Rectal smooth muscle tissue (tissue), 1 donor: Measurements from ENCODE around the gene GNAL.
"Not testable (repeated sequence)": the region's sequence is repeated elsewhere in the genome, so short reads cannot be mapped to it uniquely, and the experiment has no call there.

ENCODE experiments used
- H3K27ac ChIP-seq: one replicate; pipeline ENCODE4 v1.7.0; 2013; ENCODE audit warnings: low read depth, low read length, inconsistent platforms
- H3K27me3 ChIP-seq: one replicate; pipeline ENCODE4 v1.7.0; 2013; ENCODE audit warnings: low read length; ENCODE audit not compliant: control insufficient read depth, insufficient read depth
- H3K36me3 ChIP-seq: one replicate; pipeline ENCODE4 v1.7.0; 2013; ENCODE audit warnings: low read length; ENCODE audit not compliant: control insufficient read depth, insufficient read depth
- H3K4me1 ChIP-seq: one replicate; pipeline ENCODE4 v1.7.0; 2013; ENCODE audit warnings: low read length; ENCODE audit not compliant: control insufficient read depth, insufficient read depth
- H3K4me3 ChIP-seq: one replicate; pipeline ENCODE4 v1.7.0; 2013; ENCODE audit warnings: low read length
- H3K9ac ChIP-seq: one replicate; pipeline ENCODE4 v1.7.0; 2013; ENCODE audit warnings: low read length

The GNAL gene

DNA sequence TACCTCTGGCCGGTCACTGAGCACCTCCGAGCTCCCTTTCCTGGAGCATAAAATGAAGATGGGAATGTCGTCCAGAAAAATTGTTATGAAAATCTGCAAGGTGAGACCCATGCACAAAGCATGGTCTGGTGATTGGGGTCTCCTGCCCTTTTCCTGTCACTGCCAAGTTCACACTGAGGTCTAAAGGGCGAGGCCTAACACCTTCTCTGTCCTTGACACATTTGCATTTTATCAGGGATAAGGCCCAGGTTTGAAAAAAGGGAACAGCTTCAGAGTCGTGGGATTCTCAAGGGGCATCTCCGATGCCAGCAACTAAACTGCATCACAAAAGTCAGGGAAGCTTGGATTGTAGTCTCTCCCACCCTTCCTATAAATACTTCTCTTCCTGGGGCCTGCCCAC is 24.7 kb downstream of the GNAL start:
- Histone ChIP-seq H3K9ac (no peak overlapping the region), H3K36me3 (no peaks in the 10 kb centered on the region), H3K4me1 (no peaks in the 10 kb centered on the region), H3K27ac (no peak overlapping the region), H3K4me3 (no peak overlapping the region), H3K27me3 (no peaks in the 10 kb centered on the region)

DNA sequence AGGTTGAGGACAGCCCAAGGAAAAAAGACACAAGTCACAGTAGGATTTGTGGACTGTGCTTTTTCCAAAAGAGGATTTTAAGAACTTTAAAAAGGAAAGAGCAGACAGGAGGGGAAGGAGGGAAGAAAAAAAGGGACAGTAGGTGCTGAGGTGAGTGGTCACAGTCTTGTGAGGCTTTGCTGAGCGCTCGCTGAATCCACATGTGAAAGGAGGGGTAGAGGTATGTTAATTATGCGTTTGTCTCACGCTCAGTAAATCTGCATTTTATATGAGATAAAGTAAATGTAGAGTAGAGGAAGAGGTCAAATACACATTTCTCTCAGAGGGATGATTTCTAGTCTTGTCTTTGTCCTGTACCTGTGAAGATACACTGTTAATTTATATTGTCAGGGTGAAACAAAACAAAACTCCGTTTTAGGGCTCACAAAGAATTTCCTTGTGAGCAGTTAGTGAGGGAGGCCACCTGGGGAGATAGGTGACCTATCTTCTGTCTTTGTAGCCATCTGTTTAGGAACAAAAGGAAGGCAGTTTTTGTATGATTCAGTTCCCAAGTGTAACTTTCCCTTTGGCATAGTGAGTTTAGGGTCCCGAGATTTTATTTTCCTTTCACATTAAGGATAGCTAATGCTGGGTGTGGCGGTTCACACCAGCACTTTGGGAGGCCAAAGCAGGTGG is 25.3 kb downstream of the GNAL start:
- H3K4me3 ChIP-seq = no peak overlapping the region
- H3K27ac ChIP-seq = no peak overlapping the region
- H3K4me1 ChIP-seq = no peaks in the 10 kb centered on the region
- no peaks in the 10 kb centered on the region for H3K36me3 ChIP-seq
- H3K27me3 ChIP-seq = no peaks in the 10 kb centered on the region
- no peak overlapping the region for H3K9ac ChIP-seq

DNA sequence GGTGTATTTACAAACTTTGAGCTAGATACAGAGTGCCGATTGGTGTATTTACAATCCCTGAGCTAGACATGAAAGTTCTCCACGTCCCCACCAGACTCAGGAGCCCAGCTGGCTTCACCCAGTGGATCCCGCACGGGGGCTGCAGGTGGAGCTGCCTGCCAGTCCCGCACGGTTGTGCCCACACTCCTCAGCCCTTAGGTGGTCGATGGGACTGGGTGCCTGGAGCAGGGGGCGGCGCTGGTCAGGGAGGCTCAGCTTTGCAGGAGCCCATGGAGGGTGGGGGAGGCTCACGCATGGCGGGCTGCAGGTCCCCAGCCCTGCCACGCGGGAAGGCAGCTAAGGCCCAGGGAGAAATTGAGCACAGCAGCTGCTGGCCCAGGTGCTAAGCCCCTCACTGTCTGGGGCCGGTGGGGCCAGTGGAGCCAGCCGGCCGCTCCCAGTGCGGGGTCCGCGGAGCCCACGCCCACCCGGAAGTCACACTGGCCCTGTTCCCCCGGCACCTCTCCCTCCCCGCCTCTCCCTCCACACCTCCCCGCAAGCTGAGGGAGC is 27.8 kb downstream of the GNAL start:
- H3K9ac ChIP-seq, H3K27me3 ChIP-seq, H3K27ac ChIP-seq, H3K4me3 ChIP-seq, H3K36me3 ChIP-seq, H3K4me1 ChIP-seq: not testable (repeated sequence)

DNA sequence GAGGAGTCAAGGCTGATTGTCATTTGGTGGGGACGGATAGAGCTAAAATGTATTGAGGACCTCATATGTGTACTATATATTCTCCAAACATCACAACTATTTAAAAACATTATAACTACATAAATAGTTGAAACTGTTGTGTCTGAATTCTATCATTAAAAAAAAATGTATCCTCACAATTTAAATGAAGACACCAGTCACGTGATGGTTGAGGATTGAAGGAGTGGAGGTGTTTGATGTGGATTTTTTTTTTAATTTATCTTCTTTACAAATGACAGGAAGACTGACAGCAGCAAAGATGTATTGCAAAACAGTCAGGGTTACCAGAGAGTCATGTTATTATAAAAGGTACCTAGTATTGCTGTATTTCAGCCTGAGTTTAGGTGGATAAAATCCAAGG is 30.0 kb downstream of the GNAL start:
- no peaks in the 10 kb centered on the region for H3K4me1 ChIP-seq
- no peaks in the 10 kb centered on the region for H3K36me3 ChIP-seq
- H3K9ac ChIP-seq = no peak overlapping the region
- H3K27ac ChIP-seq = no peak overlapping the region
- no peak overlapping the region for H3K4me3 ChIP-seq
- no peaks in the 10 kb centered on the region for H3K27me3 ChIP-seq

DNA sequence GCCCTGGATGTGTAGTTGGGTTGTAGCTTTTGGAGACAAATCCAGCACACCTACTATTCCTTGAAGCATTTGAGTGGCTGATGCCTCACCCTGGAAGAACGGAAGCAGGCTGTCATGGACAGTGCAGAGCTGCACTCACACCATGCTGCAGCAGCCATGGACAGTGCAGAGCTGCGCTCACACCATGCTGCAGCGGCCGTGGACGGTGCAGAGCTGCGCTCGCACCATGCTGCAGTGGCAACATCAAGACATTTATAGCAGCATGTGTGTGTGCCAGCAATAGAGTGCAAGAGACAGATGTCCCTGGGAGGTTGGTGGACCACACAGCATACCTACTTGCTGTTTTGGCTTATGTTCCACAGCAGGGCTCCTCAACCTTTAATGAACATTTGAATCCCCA is 30.6 kb downstream of the GNAL start:
- H3K36me3 ChIP-seq = no peaks in the 10 kb centered on the region
- H3K4me3 ChIP-seq = no peak overlapping the region
- no peak overlapping the region for H3K27ac ChIP-seq
- H3K9ac ChIP-seq = no peak overlapping the region
- H3K4me1 ChIP-seq = no peaks in the 10 kb centered on the region
- no peaks in the 10 kb centered on the region for H3K27me3 ChIP-seq

DNA sequence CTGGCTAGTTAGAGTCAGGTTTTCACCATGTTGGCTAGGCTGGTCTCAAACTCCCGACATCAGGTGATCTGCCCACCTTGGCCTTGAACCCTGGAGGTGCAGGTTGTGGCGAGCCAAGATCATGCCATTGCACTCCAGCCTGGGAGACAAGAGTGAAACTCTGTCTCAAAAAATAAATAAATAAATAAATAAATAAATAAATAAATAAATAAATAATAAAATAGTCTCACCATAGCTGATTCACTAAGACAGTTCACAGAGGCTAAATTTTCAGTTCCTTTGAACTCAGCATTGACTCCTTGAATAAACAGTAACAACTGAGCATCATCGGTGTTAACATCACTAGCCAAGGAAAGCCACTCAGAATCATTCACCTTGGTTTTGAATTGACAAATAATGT is 32.7 kb downstream of the GNAL start:
- H3K36me3 ChIP-seq = no peaks in the 10 kb centered on the region
- no peak overlapping the region for H3K27ac ChIP-seq
- no peaks in the 10 kb centered on the region for H3K27me3 ChIP-seq
- no peaks in the 10 kb centered on the region for H3K4me1 ChIP-seq
- H3K9ac ChIP-seq = no peak overlapping the region
- H3K4me3 ChIP-seq = no peak overlapping the region

DNA sequence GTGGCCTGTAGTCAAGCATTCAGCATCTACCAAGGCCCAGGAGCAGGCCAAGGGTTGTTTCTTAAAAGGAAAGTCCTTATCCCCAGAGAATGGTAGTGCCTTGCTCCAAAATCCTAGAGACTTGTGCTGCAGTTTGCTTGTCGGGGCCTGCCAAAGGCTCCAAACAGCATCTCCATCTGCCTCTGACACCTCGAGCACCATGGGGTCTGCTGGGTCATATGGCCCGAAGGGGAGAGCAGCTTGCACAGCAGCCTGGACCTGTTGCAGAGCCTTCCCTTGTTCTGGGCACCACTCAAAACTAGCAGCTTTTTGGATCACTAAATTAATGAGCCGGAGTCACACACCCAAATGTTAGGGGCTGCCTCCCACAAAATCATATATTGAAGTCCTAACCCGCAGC is 35.7 kb downstream of the GNAL start:
- H3K36me3 ChIP-seq = no peaks in the 10 kb centered on the region
- H3K4me1 ChIP-seq = no peaks in the 10 kb centered on the region
- H3K9ac ChIP-seq = no peak overlapping the region
- H3K27me3 ChIP-seq = no peaks in the 10 kb centered on the region
- H3K27ac ChIP-seq = no peak overlapping the region
- no peak overlapping the region for H3K4me3 ChIP-seq

DNA sequence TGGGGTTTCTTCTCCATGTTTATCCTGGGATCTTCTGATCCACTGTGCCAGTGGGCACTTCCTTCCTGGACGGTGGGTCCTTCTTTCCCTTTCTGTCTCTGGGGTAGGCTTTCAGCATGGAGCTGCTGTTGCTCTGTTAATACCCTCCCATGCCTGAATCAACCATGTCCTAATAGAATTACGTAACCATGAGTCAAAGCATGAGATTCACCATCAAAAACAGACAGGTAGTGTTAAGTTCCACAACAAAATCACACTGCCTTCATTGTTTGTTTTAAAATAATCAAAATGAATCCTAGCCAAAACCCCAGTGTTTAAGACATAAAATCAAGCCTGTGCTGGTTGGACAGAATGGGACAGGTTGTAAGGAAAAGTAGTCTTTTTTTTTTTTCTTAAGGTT is 37.5 kb downstream of the GNAL start:
- H3K36me3 ChIP-seq = no peaks in the 10 kb centered on the region
- no peaks in the 10 kb centered on the region for H3K4me1 ChIP-seq
- no peak overlapping the region for H3K27ac ChIP-seq
- H3K4me3 ChIP-seq = no peak overlapping the region
- H3K27me3 ChIP-seq = no peaks in the 10 kb centered on the region
- H3K9ac ChIP-seq = no peak overlapping the region

DNA sequence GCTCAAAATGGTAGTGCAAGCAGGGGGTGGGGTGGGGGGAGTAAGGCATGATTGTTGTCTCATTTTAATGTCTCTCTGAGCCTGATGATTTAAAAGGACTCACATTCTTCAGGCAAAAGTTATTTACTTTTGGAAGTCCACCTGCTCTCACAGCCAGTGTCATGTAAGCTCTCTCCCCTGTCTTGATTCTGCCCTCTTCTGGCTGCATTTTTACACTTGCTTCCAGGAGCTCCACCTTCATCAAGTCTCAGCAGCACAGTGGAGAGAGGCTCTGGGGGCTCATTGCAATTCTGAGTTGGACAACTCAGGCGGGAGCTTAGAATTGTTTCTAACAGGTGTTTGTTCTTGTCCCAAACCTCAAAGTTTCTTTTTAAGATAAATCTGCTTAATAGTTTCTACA is 39.2 kb downstream of the GNAL start:
- no peaks in the 10 kb centered on the region for H3K4me1 ChIP-seq
- H3K4me3 ChIP-seq = no peak overlapping the region
- H3K9ac ChIP-seq = no peak overlapping the region
- no peaks in the 10 kb centered on the region for H3K27me3 ChIP-seq
- no peaks in the 10 kb centered on the region for H3K36me3 ChIP-seq
- no peak overlapping the region for H3K27ac ChIP-seq

DNA sequence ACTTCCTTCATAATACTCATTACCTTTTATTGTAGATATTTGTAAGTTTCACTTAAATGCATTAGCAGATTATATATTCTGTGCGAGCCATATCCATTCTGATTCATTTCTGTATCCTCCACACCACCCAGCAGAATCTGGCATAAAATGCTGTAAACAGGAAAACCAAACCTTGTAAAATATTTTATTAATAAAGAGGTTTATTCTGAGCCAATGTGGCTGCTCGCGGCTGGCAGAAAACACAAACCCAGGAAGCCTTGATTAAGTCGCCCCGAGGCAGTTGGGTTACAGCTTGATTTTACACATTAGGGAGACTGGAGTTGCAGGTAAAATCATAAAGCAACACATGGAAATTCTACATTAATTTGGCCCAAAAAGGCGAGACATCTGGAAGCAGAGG is 40.5 kb downstream of the GNAL start:
- no peak overlapping the region for H3K9ac ChIP-seq
- no peaks in the 10 kb centered on the region for H3K36me3 ChIP-seq
- no peak overlapping the region for H3K27ac ChIP-seq

DNA sequence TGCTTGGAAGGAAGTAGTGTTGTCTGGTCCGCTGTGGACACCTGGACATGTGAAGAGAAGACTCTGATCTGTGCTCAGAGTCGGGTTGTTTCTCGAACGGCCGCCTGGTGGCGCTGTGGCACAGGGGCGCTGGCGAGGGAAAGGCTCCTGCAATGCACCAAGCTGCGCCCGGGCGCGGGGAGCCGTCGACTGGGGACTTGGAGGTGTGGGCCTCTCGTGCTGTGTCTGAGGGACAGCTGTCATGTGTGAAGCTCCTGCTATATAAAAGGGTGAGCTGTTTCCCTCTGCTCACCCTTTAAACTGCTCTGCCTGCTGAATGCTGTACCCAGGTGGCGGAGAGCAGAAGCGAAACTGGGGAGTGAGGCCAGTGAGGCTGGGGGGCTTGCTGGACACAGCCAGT is 44.0 kb downstream of the GNAL start:
- H3K27me3 ChIP-seq = no peaks in the 10 kb centered on the region
- no peak overlapping the region for H3K9ac ChIP-seq
- H3K27ac ChIP-seq = no peak overlapping the region
- H3K36me3 ChIP-seq = no peaks in the 10 kb centered on the region
- no peaks in the 10 kb centered on the region for H3K4me1 ChIP-seq
- H3K4me3 ChIP-seq = no peak overlapping the region

More for the DNA sequence above, 40.5 kb downstream of the GNAL start:
- no peak overlapping the region for H3K4me3 ChIP-seq
- no peaks in the 10 kb centered on the region for H3K27me3 ChIP-seq
- H3K4me1 ChIP-seq = no peaks in the 10 kb centered on the region

DNA sequence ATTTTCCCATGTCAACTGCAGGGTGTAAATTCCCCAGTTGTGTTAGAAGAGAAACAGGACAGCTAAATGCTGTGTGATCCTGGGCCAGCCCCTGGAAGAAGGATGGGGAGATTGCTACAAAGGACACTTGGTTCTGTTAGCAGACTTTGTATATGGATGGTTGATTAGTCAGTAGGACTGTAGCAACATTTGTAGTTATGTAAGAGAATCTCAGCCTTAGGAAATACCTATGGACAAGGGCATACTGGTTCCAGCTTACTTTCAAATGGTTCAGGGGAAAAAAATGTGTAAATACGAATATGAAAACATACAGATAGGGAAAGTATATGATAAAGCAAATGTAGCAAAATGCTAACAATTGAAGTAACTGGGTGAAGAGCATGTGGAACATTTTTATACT is 47.6 kb downstream of the GNAL start:
- Histone ChIP-seq H3K27me3 (no peaks in the 10 kb centered on the region), H3K4me1 (no peaks in the 10 kb centered on the region), H3K36me3 (no peaks in the 10 kb centered on the region), H3K4me3 (no peak overlapping the region), H3K27ac (no peak overlapping the region), H3K9ac (no peak overlapping the region)

DNA sequence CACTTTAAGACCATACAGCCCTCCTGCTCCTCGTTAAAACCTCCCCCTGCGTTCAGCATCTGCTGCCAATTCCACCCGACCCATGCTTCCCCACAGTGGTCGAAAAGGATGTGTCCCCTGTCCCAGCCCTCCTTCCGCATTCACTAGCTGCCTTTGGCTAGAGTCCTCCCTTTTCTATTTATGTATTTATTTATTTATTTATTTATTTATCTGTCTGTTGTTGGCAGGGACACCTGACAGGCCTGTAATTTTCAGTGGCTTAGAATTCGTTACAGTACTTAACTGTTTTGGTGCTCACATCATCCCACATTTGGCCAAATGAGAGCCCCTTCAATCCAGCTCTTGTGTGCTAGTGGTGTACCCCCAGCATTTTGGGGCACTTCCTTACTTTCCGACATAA is 50.8 kb downstream of the GNAL start:
- Histone ChIP-seq H3K9ac (no peak overlapping the region), H3K4me1 (no peaks in the 10 kb centered on the region), H3K4me3 (no peak overlapping the region), H3K36me3 (no peaks in the 10 kb centered on the region), H3K27ac (no peak overlapping the region), H3K27me3 (no peaks in the 10 kb centered on the region)
